Naive thymus-derived CD4-positive, alpha-beta T cell (primary cell): ENCODE results near the gene PNLDC1. TPM values are rescaled to one million over a fixed set of nuclear protein-coding genes. Genes with fewer than 3 reads are reported as not detected.

ENCODE experiments used
- ATAC-seq: fragments of 150-1000 bp; cut with Tn5 transposase; 2 replicates; pipeline ENCODE4 v1.10.0; 2021; ENCODE audit warnings: mild to moderate bottlenecking, moderate library complexity
- CTCF ChIA-PET: fragments of 350-600 bp; sonication (Branson Sonifier 250); formaldehyde crosslinking; loops from one replicate; lab custom pipeline; 2021; ENCODE audit warnings: antibody characterized with exemption; lab: Charles Lee
- POLR2A ChIA-PET: fragments of 350-600 bp; sonication (Branson Sonifier 250); formaldehyde crosslinking; loops from one replicate; lab custom pipeline; 2021; ENCODE audit warnings: antibody characterized with exemption, inconsistent platforms; lab: Charles Lee
- DNase-seq, 9 donors: peaks; one replicate each; pipeline versions ENCODE4 v3.0.0 to v3.0.0-alpha.2; 2020 to 2022; ENCODE audit warnings: mixed read lengths in 1 of 9
- H3K27ac ChIP-seq: one replicate; pipeline ENCODE4 v1.7.0; 2013; ENCODE audit warnings: mild to moderate bottlenecking, low read depth, low read length, moderate library complexity
- H3K27me3 ChIP-seq, 2 donors: one replicate each; pipeline ENCODE4 v1.7.0; 2013; ENCODE audit warnings: low read length in 2 of 2, mild to moderate bottlenecking in 2 of 2, moderate library complexity in 2 of 2; ENCODE audit not compliant: control insufficient read depth in 2 of 2, insufficient read depth in 2 of 2
- H3K36me3 ChIP-seq, 3 experiments: 1 replicate in 2 of 3; 2 replicates in 1 of 3; pipeline ENCODE4 v1.7.0; 2013; ENCODE audit warnings: low read length in 3 of 3, mild to moderate bottlenecking in 3 of 3, moderate library complexity in 1 of 3; ENCODE audit not compliant: insufficient read depth in 3 of 3, control insufficient read depth in 2 of 3
- H3K4me1 ChIP-seq, 2 donors: one replicate each; pipeline ENCODE4 v1.7.0; 2013; ENCODE audit warnings: low read length in 2 of 2, mild to moderate bottlenecking in 2 of 2, moderate library complexity in 1 of 2; ENCODE audit not compliant: control insufficient read depth in 2 of 2, insufficient read depth in 2 of 2
- H3K4me3 ChIP-seq: 2 replicates; pipeline ENCODE4 v1.7.0; 2013; ENCODE audit warnings: mild to moderate bottlenecking, low read length
- H3K9me3 ChIP-seq, 3 experiments: 1 replicate in 2 of 3; 2 replicates in 1 of 3; pipeline ENCODE4 v1.7.0; 2013; ENCODE audit warnings: low read length in 3 of 3; ENCODE audit not compliant: control insufficient read depth in 2 of 3
- H3K27ac Mint-ChIP-seq, 9 donors: one replicate each; pipeline ENCODE4 v1.8.0; 2020 to 2022; ENCODE audit warnings: mixed read lengths in 9 of 9, mild to moderate bottlenecking in 8 of 9, moderate library complexity in 5 of 9, inconsistent platforms in 2 of 9
- H3K27me3 Mint-ChIP-seq, 5 donors: one replicate each; pipeline ENCODE4 v1.8.0; 2021 to 2022; ENCODE audit warnings: mixed read lengths in 5 of 5, mild to moderate bottlenecking in 1 of 5
- H3K36me3 Mint-ChIP-seq, 5 donors: one replicate each; pipeline ENCODE4 v1.8.0; 2020 to 2022; ENCODE audit warnings: mixed read lengths in 5 of 5, mild to moderate bottlenecking in 3 of 5, inconsistent platforms in 1 of 5
- H3K4me1 Mint-ChIP-seq, 7 donors: one replicate each; pipeline ENCODE4 v1.8.0; 2020 to 2022; ENCODE audit warnings: mixed read lengths in 7 of 7, mild to moderate bottlenecking in 3 of 7, inconsistent platforms in 1 of 7
- H3K4me3 Mint-ChIP-seq, 10 donors: one replicate each; pipeline ENCODE4 v1.8.0; 2020 to 2022; ENCODE audit warnings: mild to moderate bottlenecking in 10 of 10, mixed read lengths in 10 of 10, moderate library complexity in 6 of 10, inconsistent platforms in 2 of 10
- H3K9me3 Mint-ChIP-seq, 11 donors: one replicate each; pipeline ENCODE4 v1.8.0; 2020 to 2022; ENCODE audit warnings: mixed read lengths in 11 of 11, mild to moderate bottlenecking in 4 of 11, inconsistent platforms in 1 of 11, moderate library complexity in 1 of 11
- intact Hi-C, 2 donors: fragments of 100-400 bp; cut with micrococcal nuclease; formaldehyde crosslinking; loops; one replicate each; pipeline ENCODE4 v1.15.1; 2023
- polyA plus RNA-seq, 2 donors: library from polyadenylated mRNA; unstranded; fragments of 300-500 nt; fragmentation: Illumina TruSeq; gene quantifications; one replicate each; pipeline ENCODE4 v1.2.3, GENCODE V29; 2021
- total RNA-seq, 6 experiments: library from RNA in 5 of 6; stranded (reverse) in 5 of 6; gene quantifications; 1 replicate in 5 of 6; 2 replicates in 1 of 6; pipeline ENCODE4 v1.2.3 and lab custom pipeline; 2021 to 2026

The PNLDC1 gene
- total and polyA plus RNA-seq, 7 experiments from 2014 or later: 0.73 to 1.4 (median 0.97) TPM; not detected in 4

DNA sequence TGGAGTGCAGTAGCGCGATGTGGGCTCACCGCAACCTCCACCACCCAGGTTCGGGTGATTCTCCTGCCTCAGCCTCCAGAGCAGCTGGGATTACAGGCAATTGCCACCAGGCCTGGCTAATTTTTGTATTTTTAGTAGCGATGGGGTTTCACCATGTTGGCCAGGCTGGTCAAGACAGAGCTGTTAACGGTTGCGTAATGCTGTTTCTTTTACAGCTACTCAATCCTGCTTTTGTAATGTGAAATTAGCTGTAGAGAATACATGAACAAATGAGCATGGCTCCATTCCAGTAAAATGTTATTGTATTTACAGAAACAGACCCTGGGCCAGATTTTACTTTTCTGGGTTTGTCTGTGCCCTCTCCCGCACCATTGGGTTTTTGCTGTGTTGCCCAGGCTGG is 1.9 kb downstream of the PNLDC1 start:
- Mint-ChIP-seq H3K4me3 (no peak overlapping the region), H3K4me1 (peaks cover 0 to 17% (median 9%) of the 10 kb centered on the region in 7 donors), H3K27ac (no peak overlapping the region), H3K36me3 (peaks cover 9 to 22% (median 11%) of the 10 kb centered on the region in 5 donors), H3K9me3 (no peaks in the 10 kb centered on the region), H3K27me3 (no peaks in the 10 kb centered on the region)
- Histone ChIP-seq H3K4me3 (no peak overlapping the region), H3K4me1 (no peaks in the 10 kb centered on the region), H3K9me3 (no peaks in the 10 kb centered on the region), H3K36me3 (peaks cover 14 to 33% (median 19%) of the 10 kb centered on the region in 3 experiments), H3K27me3 (no peaks in the 10 kb centered on the region), H3K27ac (no peak overlapping the region)
- CTCF ChIA-PET: no interaction called here
- POLR2A ChIA-PET: interaction anchor here (1.0 to 1.7 kb wide), 2 partner anchors 9 to 12 kb away, joined by 3 to 4 read pairs; partner anchors contain the start of gene MRPL18
- no peak for ATAC-seq
- intact Hi-C loops: no loop called here
- no peak for DNase-seq

DNA sequence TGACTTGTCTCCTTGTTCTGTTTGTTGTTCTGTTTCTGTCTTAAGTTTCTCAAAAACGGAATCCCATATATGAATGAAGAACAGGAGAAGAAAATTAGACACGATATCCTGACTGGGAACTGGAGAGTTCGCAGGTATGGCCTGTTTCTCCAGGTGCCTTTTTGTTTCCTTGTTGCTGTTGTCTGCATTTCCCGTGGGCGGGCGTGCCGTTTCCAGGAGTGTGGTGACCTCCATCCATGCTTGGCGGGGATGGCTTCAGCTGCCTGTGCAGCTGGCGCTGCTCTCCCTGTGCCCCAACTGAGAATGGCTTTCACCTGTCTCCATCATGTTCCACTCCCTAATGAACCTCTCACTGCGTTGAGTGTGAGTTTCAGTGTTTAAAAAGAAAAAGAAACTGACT is 4.4 kb downstream of the PNLDC1 start:
- intact Hi-C loops: no loop called here
- CTCF ChIA-PET: no interaction called here
- peaks cover 0 to 8% (median 0%) of the 10 kb centered on the region in 3 experiments for H3K36me3 ChIP-seq
- ATAC-seq (no peak), DNase-seq (no peak)
- Mint-ChIP-seq H3K9me3 (no peaks in the 10 kb centered on the region), H3K4me3 (no peak overlapping the region), H3K4me1 (peaks cover 0 to 2% (median 0%) of the 10 kb centered on the region in 7 donors), H3K36me3 (peaks cover 0 to 12% (median 9%) of the 10 kb centered on the region in 5 donors), H3K27ac (no peak overlapping the region), H3K27me3 (no peaks in the 10 kb centered on the region)
- no peaks in the 10 kb centered on the region for H3K27me3 ChIP-seq
- no peak overlapping the region for H3K27ac ChIP-seq
- H3K9me3 ChIP-seq: no peaks in the 10 kb centered on the region
- no peak overlapping the region for H3K4me3 ChIP-seq
- POLR2A ChIA-PET: interaction anchor here (1.1 kb wide), 1 partner anchor 15 kb away, joined by 6 read pairs; the partner anchor contains the start of genes MRPL18 and TCP1
- H3K4me1 ChIP-seq: no peaks in the 10 kb centered on the region

DNA sequence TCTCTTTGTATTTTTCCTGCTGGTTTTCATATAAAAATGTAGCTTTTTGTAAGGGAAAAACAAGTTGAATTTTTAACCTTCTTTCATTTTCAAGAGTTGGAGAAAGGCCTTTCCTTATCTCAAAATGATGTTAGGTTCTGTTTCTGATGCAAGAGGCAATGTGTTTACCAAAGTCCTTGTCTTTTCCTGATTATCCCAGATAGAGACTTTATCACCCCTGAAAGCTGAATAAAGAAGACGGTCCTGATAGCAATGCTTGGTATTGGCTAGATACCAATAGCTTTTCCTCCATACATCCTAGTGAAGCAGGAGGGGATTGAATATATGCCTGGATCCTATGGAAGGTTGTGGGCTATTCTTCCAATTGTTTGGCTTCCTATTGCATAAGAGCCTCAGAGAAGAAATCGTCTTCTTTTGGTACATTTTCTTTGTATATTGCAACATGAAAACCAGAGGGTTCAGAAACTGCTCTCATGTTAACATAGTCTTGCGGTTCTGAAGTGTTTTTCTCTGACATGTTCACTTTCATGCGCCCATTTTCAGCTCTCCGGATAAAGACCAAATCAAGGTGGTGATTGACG is 5.5 kb downstream of the PNLDC1 start:
- no peaks in the 10 kb centered on the region for H3K27me3 ChIP-seq
- no peak overlapping the region for H3K4me3 Mint-ChIP-seq
- no peaks in the 10 kb centered on the region for H3K9me3 ChIP-seq
- ATAC-seq (no peak), DNase-seq (no peak)
- H3K27ac Mint-ChIP-seq: no peak overlapping the region
- H3K36me3 Mint-ChIP-seq: peaks cover 0 to 11% (median 5%) of the 10 kb centered on the region in 5 donors
- ChIA-PET POLR2A (interaction anchor here (1.1 kb wide), 1 partner anchor 16 kb away, joined by 6 read pairs; the partner anchor contains the start of genes MRPL18 and TCP1), CTCF (no interaction called here)
- H3K4me3 ChIP-seq: no peak overlapping the region
- H3K27ac ChIP-seq: no peak overlapping the region
- H3K36me3 ChIP-seq: no peaks in the 10 kb centered on the region
- intact Hi-C loops: no loop called here
- no peaks in the 10 kb centered on the region for H3K9me3 Mint-ChIP-seq
- H3K4me1 Mint-ChIP-seq: peaks cover 0 to 2% (median 0%) of the 10 kb centered on the region in 7 donors
- H3K4me1 ChIP-seq: no peaks in the 10 kb centered on the region
- no peaks in the 10 kb centered on the region for H3K27me3 Mint-ChIP-seq

DNA sequence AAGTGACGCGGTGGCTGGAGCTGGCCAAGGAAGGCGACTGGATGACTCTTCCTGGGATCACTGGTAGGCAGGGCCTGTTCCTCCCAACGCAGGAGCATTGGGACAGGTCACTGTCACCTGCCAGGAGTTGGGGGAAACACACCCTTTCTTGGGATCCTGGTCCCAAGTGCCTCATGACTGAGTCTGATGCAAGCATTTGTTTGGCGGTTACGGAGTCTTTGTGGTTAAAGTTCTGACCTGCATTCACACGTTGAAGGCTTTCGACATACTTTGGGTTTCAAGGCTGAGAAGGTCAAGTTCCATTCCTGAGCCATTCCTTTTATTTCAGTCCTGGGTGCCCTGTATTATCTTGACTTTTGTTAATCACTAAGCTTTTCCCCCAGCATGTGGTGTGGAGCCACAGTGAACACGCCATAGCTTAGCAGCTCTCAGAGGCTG is 6.0 kb downstream of the PNLDC1 start:
- no peaks in the 10 kb centered on the region for H3K9me3 Mint-ChIP-seq
- intact Hi-C loops: no loop called here

DNA sequence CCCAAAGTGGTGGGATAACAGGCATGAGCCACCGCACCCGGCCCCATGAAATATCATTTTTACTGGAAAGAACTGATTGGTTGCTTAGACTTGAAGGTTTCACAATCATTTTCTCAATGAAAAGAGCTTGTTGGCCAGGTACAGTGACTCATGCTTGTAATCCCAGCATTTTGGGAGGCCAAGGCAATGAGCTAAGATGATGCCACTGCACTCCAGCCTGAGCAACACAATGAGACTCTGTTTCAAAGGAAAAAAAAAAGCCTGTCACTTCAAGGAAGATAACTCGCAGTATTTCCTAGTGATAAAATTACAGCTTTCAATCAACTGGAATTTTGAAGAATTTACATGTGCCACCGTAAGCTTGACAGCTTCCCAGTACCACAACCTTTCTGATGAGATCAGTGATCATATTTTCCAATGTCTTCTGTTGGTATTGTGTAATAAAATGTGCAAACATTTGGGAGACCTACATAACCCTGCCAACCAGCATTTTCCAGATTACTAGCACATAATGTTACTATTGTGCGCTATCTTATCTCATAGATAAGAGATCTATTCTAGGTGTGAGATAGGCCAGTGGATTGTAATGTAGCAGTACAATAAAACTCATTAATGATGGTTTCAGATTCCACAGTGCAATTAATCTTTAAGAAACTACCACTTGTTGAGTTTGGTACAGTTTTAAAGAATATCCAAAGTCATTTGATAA is 7.2 kb downstream of the PNLDC1 start:
- peaks cover 0 to 2% (median 0%) of the 10 kb centered on the region in 7 donors for H3K4me1 Mint-ChIP-seq
- H3K27me3 Mint-ChIP-seq: no peaks in the 10 kb centered on the region
- CTCF ChIA-PET: no interaction called here
- Histone ChIP-seq H3K9me3 (no peaks in the 10 kb centered on the region), H3K4me1 (no peaks in the 10 kb centered on the region), H3K4me3 (no peak overlapping the region), H3K27me3 (no peaks in the 10 kb centered on the region), H3K27ac (no peak overlapping the region), H3K36me3 (no peaks in the 10 kb centered on the region)
- intact Hi-C loops: no loop called here
- H3K27ac Mint-ChIP-seq: no peak overlapping the region
- DNase-seq (no peak), ATAC-seq (no peak)
- H3K4me3 Mint-ChIP-seq: no peak overlapping the region
- POLR2A ChIA-PET: no interaction called here
- peaks cover 0 to 17% (median 5%) of the 10 kb centered on the region in 5 donors for H3K36me3 Mint-ChIP-seq
- no peaks in the 10 kb centered on the region for H3K9me3 Mint-ChIP-seq

More for the DNA sequence above, 6.0 kb downstream of the PNLDC1 start:
- Histone ChIP-seq H3K27ac (no peak overlapping the region), H3K9me3 (no peaks in the 10 kb centered on the region), H3K36me3 (no peaks in the 10 kb centered on the region), H3K4me1 (no peaks in the 10 kb centered on the region), H3K27me3 (no peaks in the 10 kb centered on the region), H3K4me3 (no peak overlapping the region)
- DNase-seq: no peak
- no peaks in the 10 kb centered on the region for H3K27me3 Mint-ChIP-seq
- H3K4me1 Mint-ChIP-seq: peaks cover 0 to 2% (median 0%) of the 10 kb centered on the region in 7 donors
- H3K36me3 Mint-ChIP-seq: peaks cover 0 to 14% (median 5%) of the 10 kb centered on the region in 5 donors
- H3K27ac Mint-ChIP-seq: no peak overlapping the region
- CTCF ChIA-PET: no interaction called here
- no peak overlapping the region for H3K4me3 Mint-ChIP-seq
- ATAC-seq: no peak
- POLR2A ChIA-PET: no interaction called here

DNA sequence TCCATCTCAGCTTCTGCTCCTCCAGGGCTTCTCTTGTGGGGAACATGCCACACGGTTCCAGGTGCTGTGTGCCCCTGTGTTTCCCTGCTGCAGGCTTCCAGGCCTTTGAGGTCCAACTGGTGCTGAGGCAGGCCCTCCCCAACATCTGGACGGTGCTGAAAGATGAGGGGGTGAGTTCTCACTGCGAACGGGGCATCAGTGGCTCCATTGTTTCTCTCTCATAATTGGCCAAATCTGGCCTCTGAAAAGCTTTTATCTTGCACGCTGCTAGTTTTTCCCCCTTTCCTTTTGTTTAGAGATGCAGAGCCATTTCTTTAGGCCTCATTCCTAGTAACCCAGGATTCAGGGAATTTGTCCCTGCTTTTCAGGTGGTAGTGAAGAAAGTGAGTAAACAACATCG is 8.6 kb downstream of the PNLDC1 start:
- Histone ChIP-seq H3K36me3 (no peaks in the 10 kb centered on the region), H3K27me3 (no peaks in the 10 kb centered on the region), H3K9me3 (no peaks in the 10 kb centered on the region), H3K27ac (no peak overlapping the region), H3K4me1 (no peaks in the 10 kb centered on the region), H3K4me3 (no peak overlapping the region)
- Mint-ChIP-seq H3K27me3 (no peaks in the 10 kb centered on the region), H3K4me3 (no peak overlapping the region), H3K36me3 (peaks cover 0 to 21% (median 5%) of the 10 kb centered on the region in 5 donors), H3K27ac (no peak overlapping the region), H3K9me3 (no peaks in the 10 kb centered on the region), H3K4me1 (peaks cover 0 to 2% (median 0%) of the 10 kb centered on the region in 7 donors)
- ATAC-seq (no peak), DNase-seq (no peak)
- ChIA-PET CTCF (no interaction called here), POLR2A (interaction anchor here (0.6 to 1.4 kb wide), 2 partner anchors 11 to 114 kb away, joined by 4 to 10 read pairs; no protein-coding TSS in a partner anchor)
- intact Hi-C loops: no loop called here
